IPS DF 19.7 (cell line): Measurements from ENCODE around the gene RAF1.
"Not testable (repeated sequence)": the region's sequence is repeated elsewhere in the genome, so short reads cannot be mapped to it uniquely, and the experiment has no call there.

ENCODE experiments used
- DNase-seq: peaks from one replicate; pipeline ENCODE4 v3.0.0-alpha.2; 2013; ENCODE audit warnings: low read depth, low spot score

RAF1 gene

GRCh38 chr3:12640853-12641252, 23.1 kb downstream of the RAF1 start:
- not testable (repeated sequence) for DNase-seq

- no peak for DNase-seq
Observed at GRCh38 chr3:12638105-12638504, 25.8 kb downstream of the RAF1 start.

- no peak for DNase-seq
Observed at GRCh38 chr3:12633108-12633507, 30.8 kb downstream of the RAF1 start.

- no peak for DNase-seq
Observed at GRCh38 chr3:12632523-12632922, 31.4 kb downstream of the RAF1 start.

DNA sequence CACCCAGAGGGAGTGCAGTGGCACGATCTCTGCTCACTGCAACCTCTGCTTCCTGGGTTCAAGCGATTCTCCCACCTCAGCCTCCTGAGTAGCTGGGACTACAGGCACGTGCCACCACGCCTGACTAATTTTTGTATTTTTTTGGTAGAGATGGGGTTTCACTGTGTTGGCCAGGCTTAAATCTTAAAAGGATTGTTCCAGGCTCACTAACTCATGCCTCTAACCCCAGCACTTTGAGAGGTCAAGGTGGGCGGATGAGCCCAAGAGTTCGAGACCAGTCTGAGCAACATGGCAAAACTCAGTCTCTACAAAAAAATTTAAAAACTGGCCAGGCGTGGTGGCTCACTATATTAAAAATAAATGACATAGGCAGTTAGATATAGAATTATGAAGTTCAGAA, 33.1 kb downstream of the RAF1 start:
- DNase-seq: not testable (repeated sequence)

DNA sequence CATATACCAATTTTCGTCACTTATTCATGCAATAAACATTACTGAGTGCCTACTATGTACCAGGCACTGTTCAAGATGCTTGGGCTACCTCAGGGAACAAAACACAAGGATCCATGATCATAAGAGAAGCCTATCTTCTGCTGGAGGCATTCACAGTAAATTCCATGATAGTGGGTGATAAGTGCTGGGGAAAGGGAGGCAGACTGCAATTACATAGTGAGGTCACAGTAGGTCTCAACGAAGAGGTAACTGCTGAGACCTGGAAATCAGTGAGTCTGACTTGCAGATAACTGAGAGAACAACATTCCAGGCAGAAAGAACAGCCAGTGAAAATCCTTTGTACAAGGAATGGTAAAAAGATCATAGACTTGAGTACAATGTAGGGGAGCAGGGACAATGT, 33.6 kb downstream of the RAF1 start:
- no peak for DNase-seq

DNA sequence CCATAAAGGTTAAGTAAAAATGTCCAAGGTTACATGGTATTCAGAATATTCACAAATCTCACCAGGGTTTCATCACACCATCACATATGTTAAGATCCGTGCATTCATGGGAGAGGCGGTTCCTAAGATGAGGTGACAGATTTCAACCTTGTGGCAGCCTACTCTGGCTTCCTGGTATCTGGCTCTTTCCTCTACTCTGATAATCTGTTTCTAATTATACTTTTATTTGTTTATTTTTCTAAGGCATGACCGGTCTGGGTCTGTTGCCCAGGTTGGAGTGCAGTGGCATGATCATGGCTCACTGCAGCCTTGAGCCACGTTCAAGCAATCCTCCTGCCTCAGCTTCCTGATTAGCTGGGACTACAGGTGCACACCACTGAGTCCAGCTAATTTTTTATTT, 34.4 kb downstream of the RAF1 start:
- no peak for DNase-seq

DNA sequence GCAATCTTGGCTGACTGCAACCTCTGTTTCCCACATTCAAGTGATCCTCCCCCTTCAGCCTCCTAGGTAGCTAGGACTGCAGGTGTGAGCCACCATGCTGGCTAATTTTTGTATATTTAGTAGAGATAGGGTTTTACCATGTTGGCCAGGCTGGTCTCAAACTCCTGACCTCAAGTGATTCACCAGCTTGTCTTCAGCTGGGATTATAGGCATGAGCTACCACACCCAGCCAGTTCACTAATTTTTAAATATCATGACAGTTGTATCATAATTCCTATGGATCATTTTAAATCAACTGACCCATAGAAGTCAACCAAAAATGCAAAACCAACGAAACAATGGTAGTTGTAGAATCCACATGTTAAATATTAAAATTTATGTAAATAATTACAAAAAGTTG, 35.1 kb downstream of the RAF1 start:
- DNase-seq: no peak

- no peak for DNase-seq
Observed at GRCh38 chr3:12627370-12627769, 36.5 kb downstream of the RAF1 start.

DNA sequence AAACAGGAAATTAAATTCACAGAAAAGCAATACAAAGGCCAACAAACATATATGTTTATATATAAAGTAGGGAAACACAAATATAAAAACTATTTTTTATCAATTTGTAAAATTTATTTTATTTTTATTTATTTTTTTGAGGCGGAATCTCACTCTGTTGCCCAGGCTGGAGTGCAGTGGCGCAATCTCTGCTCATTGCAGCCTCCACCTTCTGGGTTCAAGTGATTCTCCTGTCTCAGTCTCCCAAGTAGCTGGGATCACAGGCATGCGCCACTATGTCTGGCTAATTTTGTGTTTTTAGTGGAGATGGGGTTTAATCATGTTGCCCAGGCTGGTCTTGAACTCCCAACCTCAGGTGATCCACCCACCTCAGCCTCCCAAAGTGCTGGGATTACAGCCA, 39.0 kb downstream of the RAF1 start:
- DNase-seq: not testable (repeated sequence)

DNA sequence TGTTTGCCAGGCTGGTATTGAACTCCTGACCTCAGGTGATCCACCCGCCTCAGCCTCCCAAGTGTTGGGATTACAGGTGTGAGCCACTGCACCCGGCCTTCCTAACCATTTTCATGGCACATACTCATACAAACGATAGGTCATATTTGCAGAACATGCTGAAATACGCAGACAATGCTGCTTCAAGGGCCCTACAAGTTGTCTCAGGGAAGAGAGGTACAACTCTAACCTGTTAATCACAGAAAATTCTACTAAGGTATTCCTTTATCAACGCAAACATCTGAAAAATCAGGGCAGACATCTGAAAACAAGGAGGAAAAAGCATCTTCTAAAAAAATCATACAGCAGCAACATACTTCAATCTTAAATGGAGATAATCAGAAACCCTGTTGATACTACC, 39.9 kb downstream of the RAF1 start:
- DNase-seq: no peak

- no peak for DNase-seq
Observed at GRCh38 chr3:12622335-12622734, 41.6 kb downstream of the RAF1 start.

DNA sequence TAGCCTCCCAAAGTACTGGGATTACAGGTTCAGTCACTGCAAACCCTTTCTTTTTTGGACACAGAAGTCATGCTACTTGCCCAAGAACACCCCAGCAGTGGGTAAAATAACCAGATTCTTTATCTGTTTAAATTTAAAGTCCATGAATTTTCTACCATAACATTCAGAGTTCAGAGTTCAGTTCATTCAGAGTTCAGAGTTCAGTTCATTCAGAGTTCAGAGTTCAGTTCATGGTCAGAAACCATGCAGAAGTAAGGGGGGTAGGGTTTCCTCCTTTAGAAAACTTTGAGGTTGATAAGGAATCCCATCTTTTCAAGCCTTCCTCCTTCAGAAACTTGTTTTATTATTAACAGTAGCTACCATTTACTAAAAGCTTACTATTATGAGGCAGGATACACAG, 43.2 kb downstream of the RAF1 start:
- DNase-seq: no peak

DNA sequence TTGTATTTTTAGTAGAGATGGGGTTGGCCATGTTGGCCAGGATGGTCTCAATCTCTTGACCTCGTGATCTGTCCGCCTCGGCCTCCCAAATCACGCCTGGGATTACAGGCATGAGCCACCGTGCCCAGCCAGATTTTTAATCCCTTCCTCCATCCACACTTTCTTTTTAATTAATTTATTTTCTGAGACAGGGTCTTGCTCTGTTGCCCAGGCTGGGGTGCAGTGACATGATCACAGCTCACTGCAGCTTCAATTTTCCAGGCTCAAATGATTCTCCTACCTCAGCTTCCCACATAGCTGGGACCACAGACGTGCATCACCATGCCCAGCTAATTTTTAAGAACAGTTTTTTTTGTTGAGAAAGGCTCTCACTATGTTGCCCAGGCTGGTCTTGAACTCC, 43.6 kb downstream of the RAF1 start:
- no peak for DNase-seq

DNA sequence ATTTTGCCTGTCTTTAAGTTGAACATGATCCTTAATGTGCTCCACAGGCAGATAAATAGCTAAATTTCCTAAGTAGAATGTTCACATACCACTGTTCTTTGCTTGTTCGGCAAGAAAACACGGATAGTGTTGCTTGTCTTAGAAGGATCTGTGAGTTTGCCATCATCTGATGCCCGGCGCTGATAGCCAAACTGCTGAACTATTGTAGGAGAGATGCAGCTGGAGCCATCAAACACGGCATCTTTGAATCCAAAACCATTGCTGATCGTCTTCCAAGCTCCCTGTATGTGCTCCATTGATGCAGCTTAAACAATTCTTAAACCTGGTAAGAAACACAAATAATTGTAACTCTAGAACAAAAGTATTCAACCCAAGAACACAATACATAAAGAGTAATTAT, 45.5 kb downstream of the RAF1 start:
- DNase-seq: no peak

- DNase-seq: no peak
Observed at GRCh38 chr3:12615266-12615665, 48.7 kb downstream of the RAF1 start.

GRCh38 chr3:12613250-12613649, 50.7 kb downstream of the RAF1 start:
- DNase-seq: no peak

- DNase-seq: no peak
Observed at GRCh38 chr3:12612514-12613226, 51.2 kb downstream of the RAF1 start.

- DNase-seq: no peak
Observed at GRCh38 chr3:12611117-12611516, 52.8 kb downstream of the RAF1 start.

DNA sequence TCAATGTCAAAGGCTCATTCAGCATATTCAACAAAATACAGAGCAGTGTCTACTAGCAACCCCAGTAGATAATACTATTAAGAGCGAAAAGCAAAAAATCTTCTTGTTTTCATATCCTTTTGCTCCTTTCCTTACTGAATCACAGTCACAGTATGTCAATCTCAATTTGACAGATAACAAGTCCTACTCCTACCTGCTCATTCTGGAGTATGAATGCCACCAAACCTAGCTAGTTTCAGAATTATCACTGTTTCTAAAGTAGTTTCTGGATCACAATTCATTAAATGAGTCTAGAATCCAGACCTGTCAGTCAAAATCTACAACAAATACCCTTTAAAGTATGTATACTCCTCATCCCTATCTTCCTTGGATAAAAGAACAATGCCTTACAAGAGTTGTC, 55.5 kb downstream of the RAF1 start:
- no peak for DNase-seq

- DNase-seq: no peak
Observed at GRCh38 chr3:12603969-12604368, 59.9 kb downstream of the RAF1 start.

DNA sequence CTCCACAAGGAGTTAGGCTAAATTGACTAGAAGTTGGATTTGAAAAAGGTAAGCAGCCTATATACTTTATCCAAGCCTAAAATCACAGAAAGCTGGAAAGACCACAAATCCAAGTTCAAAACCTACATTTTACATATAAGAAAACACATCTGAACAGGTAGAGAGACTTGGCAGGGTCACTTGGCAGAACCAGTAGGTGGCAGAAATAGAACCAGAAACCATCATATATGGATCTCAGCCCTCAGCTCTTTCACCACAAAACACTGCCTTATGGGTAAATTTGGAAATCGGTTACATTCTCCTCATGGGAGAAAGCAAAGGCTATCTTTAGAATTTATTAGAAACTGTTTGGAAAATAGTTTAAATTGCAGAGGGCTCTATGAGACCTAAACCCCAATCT, 62.8 kb downstream of the RAF1 start:
- DNase-seq: no peak

DNA sequence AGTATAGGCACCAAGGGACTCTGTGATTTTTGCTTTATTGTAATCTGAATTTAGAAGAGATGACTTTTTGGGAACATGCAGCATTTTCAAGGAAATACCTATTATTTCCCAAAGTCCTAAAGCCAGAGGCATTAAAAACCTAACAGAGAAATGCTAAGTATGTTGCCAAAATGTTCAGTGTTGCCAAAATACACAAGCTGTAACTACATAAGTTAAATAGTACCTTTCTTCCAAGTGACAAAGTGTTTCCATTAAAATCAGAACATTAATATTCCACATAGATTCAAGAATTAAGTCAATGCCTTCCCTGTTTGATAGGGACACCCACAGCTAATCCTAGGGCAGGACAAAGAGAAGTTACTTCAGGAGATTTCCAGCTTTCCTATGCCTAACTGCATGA, 65.0 kb downstream of the RAF1 start:
- no peak for DNase-seq

- no peak for DNase-seq
Observed at GRCh38 chr3:12593473-12593872, 70.4 kb downstream of the RAF1 start.
